ENCODE data around the gene CALHM5.

CALHM5 gene

DNA sequence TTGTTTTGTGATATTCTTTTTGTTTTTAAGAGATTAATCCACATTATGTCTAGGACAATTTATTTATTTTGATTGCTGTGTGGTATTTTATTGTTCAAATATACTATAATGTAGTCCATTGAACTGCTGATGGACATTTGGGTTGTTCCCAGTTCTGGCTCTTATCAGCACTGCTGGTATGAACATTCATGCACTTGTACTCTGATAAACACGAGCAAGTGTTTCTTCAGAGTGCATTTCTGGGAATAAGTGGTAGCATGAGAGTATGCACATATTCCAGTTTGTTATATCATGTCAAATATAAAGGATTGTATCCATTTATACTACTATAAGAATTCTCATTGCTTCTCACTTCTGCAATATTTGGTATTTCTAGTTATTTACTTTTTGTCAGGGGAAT, 43.1 kb upstream of the CALHM5 start:
- H3K36me3 ChIP-seq (ENCODE audit: control insufficient read depth in 4 of 4, insufficient read depth in 4 of 4, low read length in 3 of 4), result no peaks in the 10 kb centered on the region
- no peak overlapping the region for H3K4me3 ChIP-seq (ENCODE audit: control insufficient read depth in 1 of 7, extremely low read depth in 1 of 7, insufficient read depth in 4 of 7, low read depth in 2 of 7, low read length in 6 of 7)
- peaks cover 25 to 51% (median 43%) of the 10 kb centered on the region in 4 experiments for H3K4me1 ChIP-seq (ENCODE audit: control extremely low read depth in 1 of 4, control insufficient read depth in 4 of 4, insufficient read depth in 4 of 4, low read length in 3 of 4)
- H3K27me3 ChIP-seq (replicated peaks in 2 of 5; ENCODE audit: control insufficient read depth in 4 of 5, insufficient read depth in 5 of 5, low read length in 4 of 5), result no peaks in the 10 kb centered on the region
- no peak for DNase-seq
- ChIA-PET POLR2A (interaction anchor here (0.6 kb wide), 1 partner anchor 19 kb away, joined by 3 read pairs; no protein-coding TSS in a partner anchor), CTCF (no interaction called here)
- WGBS (ENCODE audit: insufficient coverage), result no CpG with 5 or more reads among the region's 1 CpG
- H3K27ac ChIP-seq (ENCODE audit: insufficient read depth in 1 of 2, low read depth in 1 of 2, low read length in 2 of 2, poor library complexity in 1 of 2, severe bottlenecking in 2 of 2), result no peak overlapping the region
- H3K9me3 ChIP-seq (ENCODE audit: control extremely low read depth in 1 of 5, control insufficient read depth in 4 of 5, insufficient read depth in 2 of 5, low read depth in 1 of 5, low read length in 4 of 5), result peaks cover 0 to 4% (median 0%) of the 10 kb centered on the region in 5 experiments

GRCh38 chr6:116471531-116471930, 39.9 kb upstream of the CALHM5 start:
- Histone ChIP-seq H3K4me1 (ENCODE audit: control extremely low read depth in 1 of 4, control insufficient read depth in 4 of 4, insufficient read depth in 4 of 4, low read length in 3 of 4) (peaks cover 26 to 43% (median 37%) of the 10 kb centered on the region in 4 experiments), H3K27me3 (replicated peaks in 2 of 5; ENCODE audit: control insufficient read depth in 4 of 5, insufficient read depth in 5 of 5, low read length in 4 of 5) (no peaks in the 10 kb centered on the region), H3K36me3 (ENCODE audit: control insufficient read depth in 4 of 4, insufficient read depth in 4 of 4, low read length in 3 of 4) (no peaks in the 10 kb centered on the region), H3K4me3 (ENCODE audit: control insufficient read depth in 1 of 7, extremely low read depth in 1 of 7, insufficient read depth in 4 of 7, low read depth in 2 of 7, low read length in 6 of 7) (no peak overlapping the region), H3K9me3 (ENCODE audit: control extremely low read depth in 1 of 5, control insufficient read depth in 4 of 5, insufficient read depth in 2 of 5, low read depth in 1 of 5, low read length in 4 of 5) (peaks cover 0 to 4% (median 0%) of the 10 kb centered on the region in 5 experiments), H3K27ac (ENCODE audit: insufficient read depth in 1 of 2, low read depth in 1 of 2, low read length in 2 of 2, poor library complexity in 1 of 2, severe bottlenecking in 2 of 2) (no peak overlapping the region)
- CTCF ChIA-PET, result interaction anchor here (2.0 kb wide), 1 partner anchor 26 kb away, joined by 7 read pairs; no protein-coding TSS in a partner anchor
- POLR2A ChIA-PET, result no interaction called here
- WGBS (ENCODE audit: insufficient coverage), result 17% methylated on average over 1 of the region's 1 CpG
- peak in 2 of 3 donors; percentile 28 to 41 for DNase-seq

DNA sequence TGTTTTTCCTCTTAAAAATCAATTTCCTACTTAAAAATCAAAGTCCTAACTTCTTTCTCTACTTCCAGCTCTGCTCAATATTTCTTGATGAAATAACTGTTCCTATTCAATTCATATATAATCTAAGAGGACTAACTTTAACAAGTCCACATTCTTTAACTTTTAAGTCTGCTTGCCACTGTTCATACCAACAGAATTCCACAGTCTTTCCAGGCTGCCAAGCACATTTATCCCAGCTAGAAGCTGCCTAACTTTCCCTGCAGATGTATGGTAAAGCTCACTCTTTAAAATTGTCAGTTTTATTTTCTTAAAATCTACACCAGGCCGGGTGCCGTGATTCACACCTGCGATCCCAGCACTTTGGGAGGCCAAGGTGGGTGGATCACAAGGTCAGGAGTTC, 38.7 kb upstream of the CALHM5 start:
- Histone ChIP-seq H3K36me3 (ENCODE audit: control insufficient read depth in 4 of 4, insufficient read depth in 4 of 4, low read length in 3 of 4) (no peaks in the 10 kb centered on the region), H3K27me3 (replicated peaks in 2 of 5; ENCODE audit: control insufficient read depth in 4 of 5, insufficient read depth in 5 of 5, low read length in 4 of 5) (no peaks in the 10 kb centered on the region), H3K27ac (ENCODE audit: insufficient read depth in 1 of 2, low read depth in 1 of 2, low read length in 2 of 2, poor library complexity in 1 of 2, severe bottlenecking in 2 of 2) (no peak overlapping the region), H3K9me3 (ENCODE audit: control extremely low read depth in 1 of 5, control insufficient read depth in 4 of 5, insufficient read depth in 2 of 5, low read depth in 1 of 5, low read length in 4 of 5) (peaks cover 0 to 7% (median 0%) of the 10 kb centered on the region in 5 experiments), H3K4me3 (ENCODE audit: control insufficient read depth in 1 of 7, extremely low read depth in 1 of 7, insufficient read depth in 4 of 7, low read depth in 2 of 7, low read length in 6 of 7) (no peak overlapping the region), H3K4me1 (ENCODE audit: control extremely low read depth in 1 of 4, control insufficient read depth in 4 of 4, insufficient read depth in 4 of 4, low read length in 3 of 4) (peaks cover 23 to 35% (median 30%) of the 10 kb centered on the region in 4 experiments)
- no CpG with 5 or more reads among the region's 3 CpGs for WGBS (ENCODE audit: insufficient coverage)
- no peak for DNase-seq
- CTCF ChIA-PET, result no interaction called here
- POLR2A ChIA-PET, result no interaction called here

GRCh38 chr6:116475141-116475540, 36.3 kb upstream of the CALHM5 start:
- peak overlapping the region in 1 of 2 experiments; percentile 49 for H3K27ac ChIP-seq (ENCODE audit: insufficient read depth in 1 of 2, low read depth in 1 of 2, low read length in 2 of 2, poor library complexity in 1 of 2, severe bottlenecking in 2 of 2)
- peaks cover 20 to 33% (median 30%) of the 10 kb centered on the region in 4 experiments for H3K4me1 ChIP-seq (ENCODE audit: control extremely low read depth in 1 of 4, control insufficient read depth in 4 of 4, insufficient read depth in 4 of 4, low read length in 3 of 4)
- peak overlapping the region in 1 of 7 experiments; percentile 30 for H3K4me3 ChIP-seq (ENCODE audit: control insufficient read depth in 1 of 7, extremely low read depth in 1 of 7, insufficient read depth in 4 of 7, low read depth in 2 of 7, low read length in 6 of 7)
- ChIA-PET CTCF (no interaction called here), POLR2A (no interaction called here)
- peak in 2 of 3 donors; percentile 50 to 63 for DNase-seq
- peaks cover 0 to 3% (median 0%) of the 10 kb centered on the region in 5 experiments for H3K9me3 ChIP-seq (ENCODE audit: control extremely low read depth in 1 of 5, control insufficient read depth in 4 of 5, insufficient read depth in 2 of 5, low read depth in 1 of 5, low read length in 4 of 5)
- no peaks in the 10 kb centered on the region for H3K27me3 ChIP-seq (replicated peaks in 2 of 5; ENCODE audit: control insufficient read depth in 4 of 5, insufficient read depth in 5 of 5, low read length in 4 of 5)
- no peaks in the 10 kb centered on the region for H3K36me3 ChIP-seq (ENCODE audit: control insufficient read depth in 4 of 4, insufficient read depth in 4 of 4, low read length in 3 of 4)
- WGBS (ENCODE audit: insufficient coverage), result 0% methylated on average over 1 of the region's 1 CpG

GRCh38 chr6:116476002-116476678, 35.3 kb upstream of the CALHM5 start:
- peak overlapping the region in 3 of 7 experiments; percentile 21 to 45 (median 28) for H3K4me3 ChIP-seq (ENCODE audit: control insufficient read depth in 1 of 7, extremely low read depth in 1 of 7, insufficient read depth in 4 of 7, low read depth in 2 of 7, low read length in 6 of 7)
- POLR2A ChIA-PET, result no interaction called here
- 33% methylated on average over 1 of the region's 5 CpGs for WGBS (ENCODE audit: insufficient coverage)

GRCh38 chr6:116482780-116483179, 28.7 kb upstream of the CALHM5 start:
- ChIA-PET CTCF (no interaction called here), POLR2A (no interaction called here)
- 100% methylated on average over 1 of the region's 1 CpG for WGBS (ENCODE audit: insufficient coverage)
- Histone ChIP-seq H3K9me3 (ENCODE audit: control extremely low read depth in 1 of 5, control insufficient read depth in 4 of 5, insufficient read depth in 2 of 5, low read depth in 1 of 5, low read length in 4 of 5) (no peaks in the 10 kb centered on the region), H3K4me3 (ENCODE audit: control insufficient read depth in 1 of 7, extremely low read depth in 1 of 7, insufficient read depth in 4 of 7, low read depth in 2 of 7, low read length in 6 of 7) (no peak overlapping the region), H3K27me3 (replicated peaks in 2 of 5; ENCODE audit: control insufficient read depth in 4 of 5, insufficient read depth in 5 of 5, low read length in 4 of 5) (no peaks in the 10 kb centered on the region), H3K27ac (ENCODE audit: insufficient read depth in 1 of 2, low read depth in 1 of 2, low read length in 2 of 2, poor library complexity in 1 of 2, severe bottlenecking in 2 of 2) (no peak overlapping the region), H3K36me3 (ENCODE audit: control insufficient read depth in 4 of 4, insufficient read depth in 4 of 4, low read length in 3 of 4) (no peaks in the 10 kb centered on the region), H3K4me1 (ENCODE audit: control extremely low read depth in 1 of 4, control insufficient read depth in 4 of 4, insufficient read depth in 4 of 4, low read length in 3 of 4) (no peaks in the 10 kb centered on the region)
- DNase-seq, result no peak

More at GRCh38 chr6:116476002-116476678, 35.3 kb upstream of the CALHM5 start:
- peaks cover 0 to 3% (median 0%) of the 10 kb centered on the region in 5 experiments for H3K9me3 ChIP-seq (ENCODE audit: control extremely low read depth in 1 of 5, control insufficient read depth in 4 of 5, insufficient read depth in 2 of 5, low read depth in 1 of 5, low read length in 4 of 5)
- H3K27me3 ChIP-seq (replicated peaks in 2 of 5; ENCODE audit: control insufficient read depth in 4 of 5, insufficient read depth in 5 of 5, low read length in 4 of 5), result no peaks in the 10 kb centered on the region
- H3K4me1 ChIP-seq (ENCODE audit: control extremely low read depth in 1 of 4, control insufficient read depth in 4 of 4, insufficient read depth in 4 of 4, low read length in 3 of 4), result peaks cover 20 to 32% (median 29%) of the 10 kb centered on the region in 4 experiments
- no peaks in the 10 kb centered on the region for H3K36me3 ChIP-seq (ENCODE audit: control insufficient read depth in 4 of 4, insufficient read depth in 4 of 4, low read length in 3 of 4)
- peak; percentile 69 to 92 (median 89) for DNase-seq
- H3K27ac ChIP-seq (ENCODE audit: insufficient read depth in 1 of 2, low read depth in 1 of 2, low read length in 2 of 2, poor library complexity in 1 of 2, severe bottlenecking in 2 of 2), result peak overlapping the region in 1 of 2 experiments; percentile 49
- CTCF ChIA-PET, result no interaction called here

DNA sequence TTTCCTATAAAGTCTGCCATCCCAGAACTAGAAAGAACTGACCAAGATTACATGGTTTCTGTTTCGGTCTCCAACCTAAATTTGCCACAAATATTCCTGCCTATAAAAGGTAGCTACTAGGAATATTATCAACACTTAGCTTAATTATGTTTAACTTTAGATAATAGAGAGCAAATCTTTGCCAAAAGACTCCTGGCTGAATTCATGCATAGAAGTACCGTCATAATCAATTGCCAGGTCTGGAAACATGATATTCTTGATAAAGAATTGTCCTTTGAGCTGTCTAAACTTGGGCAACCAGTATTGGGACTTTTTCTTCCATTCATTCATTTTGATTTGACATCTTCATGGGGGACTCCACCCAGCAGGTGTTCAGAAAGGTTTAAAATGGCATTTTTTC, 27.8 kb upstream of the CALHM5 start:
- H3K9me3 ChIP-seq (ENCODE audit: control extremely low read depth in 1 of 5, control insufficient read depth in 4 of 5, insufficient read depth in 2 of 5, low read depth in 1 of 5, low read length in 4 of 5), result peaks cover 0 to 1% (median 0%) of the 10 kb centered on the region in 5 experiments
- H3K27me3 ChIP-seq (replicated peaks in 2 of 5; ENCODE audit: control insufficient read depth in 4 of 5, insufficient read depth in 5 of 5, low read length in 4 of 5), result no peaks in the 10 kb centered on the region
- no peak overlapping the region for H3K27ac ChIP-seq (ENCODE audit: insufficient read depth in 1 of 2, low read depth in 1 of 2, low read length in 2 of 2, poor library complexity in 1 of 2, severe bottlenecking in 2 of 2)
- ChIA-PET CTCF (no interaction called here), POLR2A (no interaction called here)
- H3K4me1 ChIP-seq (ENCODE audit: control extremely low read depth in 1 of 4, control insufficient read depth in 4 of 4, insufficient read depth in 4 of 4, low read length in 3 of 4), result no peaks in the 10 kb centered on the region
- no peak for DNase-seq
- H3K4me3 ChIP-seq (ENCODE audit: control insufficient read depth in 1 of 7, extremely low read depth in 1 of 7, insufficient read depth in 4 of 7, low read depth in 2 of 7, low read length in 6 of 7), result no peak overlapping the region
- H3K36me3 ChIP-seq (ENCODE audit: control insufficient read depth in 4 of 4, insufficient read depth in 4 of 4, low read length in 3 of 4), result no peaks in the 10 kb centered on the region
- 100% methylated on average over 1 of the region's 2 CpGs for WGBS (ENCODE audit: insufficient coverage)
